ENCODE data around the gene MINDY4. TPM values are rescaled to one million over a fixed set of nuclear protein-coding genes. Genes with fewer than 3 reads are reported as not detected.

Gene MINDY4
- total RNA-seq, 1 donor from 2014 or later = 4.7 TPM

DNA sequence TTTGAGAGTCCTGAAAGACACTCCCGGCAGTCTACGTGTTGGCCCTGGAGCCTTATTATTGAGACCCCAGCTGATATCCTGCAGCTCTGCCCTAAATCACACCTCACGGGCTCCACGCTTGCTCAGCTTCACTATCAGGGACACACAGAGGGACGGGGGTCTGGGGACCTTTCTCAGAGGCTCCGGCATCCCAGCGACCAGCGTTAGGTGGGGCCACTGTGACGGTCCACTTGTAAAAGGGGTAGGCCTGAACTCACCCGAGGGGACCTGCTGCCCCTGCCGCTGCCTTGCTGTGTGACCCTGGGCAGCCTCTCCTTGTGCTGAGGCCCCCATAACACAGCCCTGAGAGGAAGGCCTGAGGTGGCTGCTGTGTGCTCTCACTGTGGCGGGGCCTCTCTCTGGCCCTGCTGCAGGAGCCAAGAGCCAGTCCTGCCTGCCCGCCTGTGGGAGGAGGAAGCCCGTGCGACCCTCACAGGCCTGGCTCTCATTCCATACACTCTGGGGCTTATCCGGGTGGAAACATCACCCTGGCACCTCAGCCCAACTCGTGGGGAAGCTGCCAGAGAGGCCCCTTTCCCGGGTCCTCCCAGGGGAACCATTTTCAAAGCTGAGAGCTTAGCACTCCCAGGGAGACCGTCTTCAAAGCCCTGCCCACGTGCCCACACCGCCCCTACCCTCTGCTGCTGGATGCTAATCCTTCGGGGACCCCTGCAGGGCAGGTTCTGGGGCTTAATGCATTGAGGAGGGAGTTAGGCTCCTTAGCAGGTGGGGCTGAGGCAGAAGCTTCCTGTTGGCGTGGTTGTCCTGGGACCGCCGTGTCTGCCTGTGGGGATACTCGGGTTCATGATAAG, 162.1 kb downstream of the MINDY4 start:
- Mint-ChIP-seq H3K4me1 (ENCODE audit: unreplicated experiment) (peaks cover 8% of the 10 kb centered on the region), H3K4me3 (ENCODE audit: unreplicated experiment) (no peak overlapping the region), H3K27me3 (ENCODE audit: unreplicated experiment) (peaks cover 15% of the 10 kb centered on the region), H3K9me3 (ENCODE audit: unreplicated experiment) (no peaks in the 10 kb centered on the region), H3K36me3 (ENCODE audit: low read depth, unreplicated experiment) (no peaks in the 10 kb centered on the region), H3K27ac (ENCODE audit: unreplicated experiment) (no peak overlapping the region)
- DNase-seq (ENCODE audit: low spot score) = no peak
- TF ChIP-seq CTCF (IDR thresholded peaks at IDR 0.05; ENCODE audit: unreplicated experiment) = no peak

GRCh38 chr7:30934225-30934624, 163.0 kb downstream of the MINDY4 start:
- no peak for DNase-seq (ENCODE audit: low spot score)
- Mint-ChIP-seq H3K27ac (ENCODE audit: unreplicated experiment) (no peak overlapping the region), H3K36me3 (ENCODE audit: low read depth, unreplicated experiment) (no peaks in the 10 kb centered on the region), H3K27me3 (ENCODE audit: unreplicated experiment) (peaks cover 13% of the 10 kb centered on the region), H3K9me3 (ENCODE audit: unreplicated experiment) (no peaks in the 10 kb centered on the region), H3K4me3 (ENCODE audit: unreplicated experiment) (no peak overlapping the region), H3K4me1 (ENCODE audit: unreplicated experiment) (peaks cover 8% of the 10 kb centered on the region)
- no peak for TF ChIP-seq CTCF (IDR thresholded peaks at IDR 0.05; ENCODE audit: unreplicated experiment)

- H3K4me3 Mint-ChIP-seq (ENCODE audit: unreplicated experiment) = no peak overlapping the region
- H3K4me1 Mint-ChIP-seq (ENCODE audit: unreplicated experiment) = peaks cover 8% of the 10 kb centered on the region
- DNase-seq (ENCODE audit: low spot score) = no peak
- no peak overlapping the region for H3K27ac Mint-ChIP-seq (ENCODE audit: unreplicated experiment)
- peaks cover 9% of the 10 kb centered on the region for H3K27me3 Mint-ChIP-seq (ENCODE audit: unreplicated experiment)
- no peak for TF ChIP-seq CTCF (IDR thresholded peaks at IDR 0.05; ENCODE audit: unreplicated experiment)
- no peaks in the 10 kb centered on the region for H3K9me3 Mint-ChIP-seq (ENCODE audit: unreplicated experiment)
- no peaks in the 10 kb centered on the region for H3K36me3 Mint-ChIP-seq (ENCODE audit: low read depth, unreplicated experiment)
Observed at GRCh38 chr7:30934732-30935568, 163.7 kb downstream of the MINDY4 start.

DNA sequence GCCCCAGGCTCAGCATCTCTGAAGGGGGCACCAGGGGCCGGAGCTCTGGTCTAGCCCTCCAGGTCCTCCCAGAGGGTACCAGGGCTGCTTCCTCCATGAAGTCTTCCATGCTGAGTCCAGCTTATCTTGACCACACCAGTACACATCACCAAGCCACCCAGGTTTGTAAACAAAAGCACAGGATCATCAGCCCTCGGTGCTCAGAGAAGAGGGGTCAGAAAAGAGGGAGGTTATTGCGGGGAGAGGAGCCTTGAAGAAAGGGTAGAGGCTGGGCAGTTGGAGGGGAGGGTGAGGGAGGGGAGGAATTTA, 164.3 kb downstream of the MINDY4 start:
- Mint-ChIP-seq H3K9me3 (ENCODE audit: unreplicated experiment) (no peaks in the 10 kb centered on the region), H3K4me3 (ENCODE audit: unreplicated experiment) (no peak overlapping the region), H3K27me3 (ENCODE audit: unreplicated experiment) (peaks cover 9% of the 10 kb centered on the region), H3K36me3 (ENCODE audit: low read depth, unreplicated experiment) (no peaks in the 10 kb centered on the region), H3K4me1 (ENCODE audit: unreplicated experiment) (peaks cover 6% of the 10 kb centered on the region), H3K27ac (ENCODE audit: unreplicated experiment) (no peak overlapping the region)
- no peak for TF ChIP-seq CTCF (IDR thresholded peaks at IDR 0.05; ENCODE audit: unreplicated experiment)
- no peak for DNase-seq (ENCODE audit: low spot score)

All from endothelial cell (in vitro differentiated cells).